Karpas-422 (cell line): ENCODE data around the gene PROX1. TPM values are rescaled to one million over a fixed set of nuclear protein-coding genes. Genes with fewer than 3 reads are reported as not detected.

Source experiments
- DNase-seq: peaks from one replicate; pipeline ENCODE4 v3.0.0-alpha.2; 2015
- H2AFZ ChIP-seq: fragments of 200-600 bp; sonication (generic); 2 replicates; pipeline ENCODE4 v1.6.1; 2014; ENCODE audit warnings: antibody characterized with exemption, low read length, mixed read lengths
- H3K27ac ChIP-seq: fragments of 200-600 bp; sonication (generic); 2 replicates; pipeline ENCODE4 v1.5.1; 2014; ENCODE audit warnings: mild to moderate bottlenecking, low read length, moderate library complexity
- H3K27me3 ChIP-seq: fragments of 200-600 bp; sonication (generic); 2 replicates; pipeline ENCODE4 v1.6.1; 2014; ENCODE audit warnings: low read length, mixed read lengths
- H3K36me3 ChIP-seq: fragments of 200-600 bp; sonication (generic); 2 replicates; pipeline ENCODE4 v1.6.1; 2014; ENCODE audit warnings: low read length, mixed read lengths; ENCODE audit not compliant: insufficient read depth
- H3K4me1 ChIP-seq: fragments of 200-600 bp; sonication (generic); 2 replicates; pipeline ENCODE4 v1.6.1; 2014; ENCODE audit warnings: mild to moderate bottlenecking, low read length, mixed read lengths
- H3K4me2 ChIP-seq: fragments of 200-600 bp; sonication (generic); 2 replicates; pipeline ENCODE4 v1.6.1; 2014; ENCODE audit warnings: low read length, low read depth, mild to moderate bottlenecking; ENCODE audit not compliant: poor library complexity, severe bottlenecking
- H3K4me3 ChIP-seq: fragments of 200-600 bp; sonication (generic); 2 replicates; pipeline ENCODE4 v1.5.1; 2014; ENCODE audit warnings: mild to moderate bottlenecking, antibody characterized with exemption, low read length, mixed read lengths
- H3K79me2 ChIP-seq: fragments of 200-600 bp; sonication (generic); 2 replicates; pipeline ENCODE4 v1.6.1; 2014; ENCODE audit warnings: mild to moderate bottlenecking, low read length, mixed read lengths
- H3K9ac ChIP-seq: fragments of 200-600 bp; sonication (generic); 2 replicates; pipeline ENCODE4 v1.6.0; 2014; ENCODE audit warnings: low read length
- H3K9me2 ChIP-seq: fragments of 200-600 bp; sonication (generic), shearing (Covaris generic); replicated peaks from 2 replicates; pipeline ENCODE4 v1.6.0; 2014; ENCODE audit warnings: mild to moderate bottlenecking, low read length, moderate library complexity; ENCODE audit not compliant: insufficient read depth
- H3K9me3 ChIP-seq: fragments of 300-700, 200-600 bp; sonication (generic); 2 replicates; pipeline ENCODE4 v1.6.1; 2014; ENCODE audit warnings: low read length, mixed read lengths
- H4K20me1 ChIP-seq: fragments of 200-600 bp; sonication (generic); 2 replicates; pipeline ENCODE4 v1.6.1; 2014; ENCODE audit warnings: mild to moderate bottlenecking, antibody characterized with exemption, low read length, low read depth; ENCODE audit not compliant: insufficient read depth
- total RNA-seq: library from RNA; depleted of rRNA; stranded (reverse); fragments of >200 nt; shearing (Covaris generic); gene quantifications from 2 replicates; pipeline ENCODE4 v1.2.3, GENCODE V29; 2014; ENCODE audit warnings: low replicate concordance

PROX1 gene
- total RNA-seq, 1 experiment from 2014 or later = 0.41 TPM

DNA sequence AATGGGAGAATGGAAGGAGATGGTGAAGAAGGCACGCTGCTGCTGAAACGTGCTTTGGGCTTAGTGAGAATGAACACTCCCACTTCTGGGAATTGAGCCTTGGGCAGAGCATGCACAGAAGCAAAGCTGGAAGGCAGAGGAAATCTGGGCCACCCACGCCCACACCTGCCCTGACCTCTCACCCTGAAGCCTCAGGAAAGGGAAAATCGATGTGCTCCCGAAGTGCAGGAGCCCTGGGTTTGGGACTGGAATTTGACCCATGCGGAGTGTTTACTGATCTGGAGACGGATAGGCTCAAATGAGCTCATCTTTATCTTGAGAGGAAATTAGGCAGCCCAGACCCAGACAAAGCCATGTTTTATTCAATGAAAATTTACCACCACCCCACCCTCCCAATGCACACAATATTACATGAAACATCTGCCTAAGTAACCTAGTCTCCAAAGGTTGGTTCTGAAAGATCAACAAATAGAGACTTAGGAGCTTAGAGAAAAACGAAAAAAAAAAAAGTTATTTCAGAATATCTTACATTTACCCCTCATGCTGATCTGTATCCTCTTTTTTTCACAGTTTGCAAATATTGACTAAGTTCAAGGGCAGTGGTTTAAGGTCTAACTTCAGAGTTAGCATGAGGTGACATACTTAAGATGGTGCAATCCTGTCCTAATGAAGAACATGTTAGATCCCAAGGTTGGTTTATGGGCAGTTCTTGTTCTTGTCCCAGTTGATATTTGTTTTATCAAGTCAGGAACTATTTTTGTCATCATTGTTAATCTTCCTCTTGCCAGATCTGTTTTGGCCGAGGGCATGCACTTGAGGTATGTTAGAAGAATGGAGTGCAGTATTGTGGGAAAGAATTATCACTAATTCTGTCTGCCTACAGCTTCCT lies 63.0 kb downstream of the PROX1 start:
- Histone ChIP-seq H3K79me2 (no peaks in the 10 kb centered on the region), H3K4me2 (no peak overlapping the region), H3K4me1 (no peaks in the 10 kb centered on the region), H3K9me3 (no peaks in the 10 kb centered on the region), H3K4me3 (no peak overlapping the region), H3K27ac (no peak overlapping the region), H3K27me3 (no peaks in the 10 kb centered on the region), H4K20me1 (no peaks in the 10 kb centered on the region), H2AFZ (no peak overlapping the region), H3K9me2 (no peaks in the 10 kb centered on the region), H3K9ac (no peak overlapping the region), H3K36me3 (no peaks in the 10 kb centered on the region)
- no peak for DNase-seq

DNA sequence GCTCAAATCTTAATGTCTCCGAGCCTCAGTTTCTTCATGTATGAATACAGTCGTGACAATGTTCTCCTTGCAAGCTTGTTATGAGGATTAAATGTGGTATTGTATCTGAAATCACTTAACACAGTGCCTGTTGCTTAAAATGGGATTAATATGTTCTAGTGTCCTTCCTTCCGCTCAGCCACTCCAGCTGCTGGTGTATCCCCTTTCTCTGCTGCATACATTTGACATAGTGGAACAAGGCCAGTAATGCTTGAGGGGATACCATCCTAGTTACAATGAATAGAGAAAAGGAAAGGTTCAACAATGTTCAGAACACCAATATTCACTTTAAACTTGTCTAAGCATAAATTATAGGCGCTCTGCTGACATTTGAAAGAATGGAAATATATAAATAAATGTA lies 64.0 kb downstream of the PROX1 start:
- Histone ChIP-seq H3K9me2 (no peaks in the 10 kb centered on the region), H3K9ac (no peak overlapping the region), H3K27me3 (no peaks in the 10 kb centered on the region), H3K27ac (no peak overlapping the region), H3K79me2 (no peaks in the 10 kb centered on the region), H3K4me1 (no peaks in the 10 kb centered on the region), H2AFZ (no peak overlapping the region), H3K36me3 (no peaks in the 10 kb centered on the region), H3K4me3 (no peak overlapping the region), H3K4me2 (no peak overlapping the region), H3K9me3 (no peaks in the 10 kb centered on the region), H4K20me1 (no peaks in the 10 kb centered on the region)
- DNase-seq = no peak

DNA sequence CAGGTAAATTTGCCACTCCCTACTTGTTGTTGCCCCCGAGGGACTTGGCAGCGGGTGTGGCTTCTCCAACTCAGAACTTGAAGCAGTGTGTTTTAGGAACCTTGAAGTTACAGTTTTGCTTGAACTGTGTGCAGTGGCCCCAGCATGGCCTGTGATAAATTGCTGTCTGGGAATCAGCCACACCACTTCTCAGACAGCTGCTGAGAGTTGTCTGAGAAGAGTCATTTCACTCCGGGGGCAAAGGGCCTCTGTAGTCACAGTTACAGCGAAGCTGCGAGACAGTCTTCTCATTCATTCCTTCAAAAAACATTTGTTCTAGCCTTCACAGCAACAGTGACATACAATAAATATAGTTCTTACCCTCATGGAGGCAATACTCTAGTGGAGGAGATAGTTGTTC lies 70.3 kb downstream of the PROX1 start:
- Histone ChIP-seq H3K9ac (no peak overlapping the region), H3K4me1 (no peaks in the 10 kb centered on the region), H4K20me1 (no peaks in the 10 kb centered on the region), H3K9me3 (no peaks in the 10 kb centered on the region), H3K9me2 (no peaks in the 10 kb centered on the region), H3K36me3 (no peaks in the 10 kb centered on the region), H2AFZ (no peak overlapping the region), H3K4me3 (no peak overlapping the region), H3K4me2 (no peak overlapping the region), H3K27ac (no peak overlapping the region), H3K79me2 (no peaks in the 10 kb centered on the region), H3K27me3 (no peaks in the 10 kb centered on the region)
- no peak for DNase-seq

DNA sequence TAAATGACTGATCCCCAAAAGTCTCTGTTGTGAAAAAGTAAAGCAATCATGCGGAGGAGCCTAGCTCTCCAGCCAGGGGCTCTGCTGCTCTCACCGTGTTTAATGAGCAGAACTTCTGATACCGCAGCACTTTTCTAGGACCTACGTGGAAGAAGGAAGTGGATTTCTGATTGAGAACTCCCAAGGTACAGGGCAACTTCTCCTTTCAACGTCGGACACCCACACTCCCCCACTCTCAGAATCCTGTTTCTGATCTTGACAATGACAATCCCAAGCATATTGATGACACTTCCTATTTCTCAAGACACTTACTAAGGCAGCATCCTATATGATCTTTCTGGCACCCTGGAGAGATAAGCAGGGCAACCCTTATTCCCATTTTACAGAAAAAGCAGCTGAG lies 78.4 kb downstream of the PROX1 start:
- H3K4me3 ChIP-seq = no peak overlapping the region
- no peak overlapping the region for H3K9ac ChIP-seq
- H3K9me3 ChIP-seq = no peaks in the 10 kb centered on the region
- H3K4me2 ChIP-seq = no peak overlapping the region
- H2AFZ ChIP-seq = no peak overlapping the region
- no peaks in the 10 kb centered on the region for H4K20me1 ChIP-seq
- no peak overlapping the region for H3K27ac ChIP-seq
- H3K9me2 ChIP-seq = no peaks in the 10 kb centered on the region
- no peak for DNase-seq
- H3K79me2 ChIP-seq = no peaks in the 10 kb centered on the region
- no peaks in the 10 kb centered on the region for H3K36me3 ChIP-seq
- no peaks in the 10 kb centered on the region for H3K4me1 ChIP-seq
- H3K27me3 ChIP-seq = no peaks in the 10 kb centered on the region

GRCh38 chr1:214066936-214067335 lies 79.2 kb downstream of the PROX1 start:
- no peak overlapping the region for H3K4me2 ChIP-seq
- no peaks in the 10 kb centered on the region for H3K9me2 ChIP-seq
- no peaks in the 10 kb centered on the region for H4K20me1 ChIP-seq
- no peak overlapping the region for H3K27ac ChIP-seq
- H3K79me2 ChIP-seq = no peaks in the 10 kb centered on the region
- H3K4me3 ChIP-seq = no peak overlapping the region
- H2AFZ ChIP-seq = no peak overlapping the region
- no peaks in the 10 kb centered on the region for H3K27me3 ChIP-seq
- DNase-seq = no peak
- no peaks in the 10 kb centered on the region for H3K9me3 ChIP-seq
- H3K4me1 ChIP-seq = no peaks in the 10 kb centered on the region
- H3K36me3 ChIP-seq = no peaks in the 10 kb centered on the region
- no peak overlapping the region for H3K9ac ChIP-seq

DNA sequence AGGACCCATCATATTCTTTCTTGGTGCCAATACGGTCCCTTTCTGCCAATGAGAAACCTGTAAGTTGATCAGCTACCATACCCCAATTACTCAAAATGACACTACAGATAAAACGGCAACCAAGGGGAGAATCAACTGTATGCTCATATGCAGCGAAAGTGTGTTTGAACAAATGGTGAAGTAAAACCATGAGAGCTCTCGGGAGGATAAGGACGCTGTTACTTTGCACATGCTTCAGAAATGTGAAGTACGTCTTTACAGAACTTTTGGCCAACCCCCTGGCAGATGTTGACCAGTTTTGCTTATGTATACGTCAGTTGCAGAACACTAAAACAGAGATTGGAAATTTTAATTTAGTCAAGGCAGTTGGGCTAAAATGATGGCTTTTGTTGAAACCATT lies 79.6 kb downstream of the PROX1 start:
- Histone ChIP-seq H3K27me3 (no peaks in the 10 kb centered on the region), H3K9ac (no peak overlapping the region), H4K20me1 (no peaks in the 10 kb centered on the region), H3K9me3 (no peaks in the 10 kb centered on the region), H2AFZ (no peak overlapping the region), H3K4me3 (no peak overlapping the region), H3K27ac (no peak overlapping the region), H3K9me2 (no peaks in the 10 kb centered on the region), H3K79me2 (no peaks in the 10 kb centered on the region), H3K4me2 (no peak overlapping the region), H3K36me3 (no peaks in the 10 kb centered on the region), H3K4me1 (no peaks in the 10 kb centered on the region)
- no peak for DNase-seq

DNA sequence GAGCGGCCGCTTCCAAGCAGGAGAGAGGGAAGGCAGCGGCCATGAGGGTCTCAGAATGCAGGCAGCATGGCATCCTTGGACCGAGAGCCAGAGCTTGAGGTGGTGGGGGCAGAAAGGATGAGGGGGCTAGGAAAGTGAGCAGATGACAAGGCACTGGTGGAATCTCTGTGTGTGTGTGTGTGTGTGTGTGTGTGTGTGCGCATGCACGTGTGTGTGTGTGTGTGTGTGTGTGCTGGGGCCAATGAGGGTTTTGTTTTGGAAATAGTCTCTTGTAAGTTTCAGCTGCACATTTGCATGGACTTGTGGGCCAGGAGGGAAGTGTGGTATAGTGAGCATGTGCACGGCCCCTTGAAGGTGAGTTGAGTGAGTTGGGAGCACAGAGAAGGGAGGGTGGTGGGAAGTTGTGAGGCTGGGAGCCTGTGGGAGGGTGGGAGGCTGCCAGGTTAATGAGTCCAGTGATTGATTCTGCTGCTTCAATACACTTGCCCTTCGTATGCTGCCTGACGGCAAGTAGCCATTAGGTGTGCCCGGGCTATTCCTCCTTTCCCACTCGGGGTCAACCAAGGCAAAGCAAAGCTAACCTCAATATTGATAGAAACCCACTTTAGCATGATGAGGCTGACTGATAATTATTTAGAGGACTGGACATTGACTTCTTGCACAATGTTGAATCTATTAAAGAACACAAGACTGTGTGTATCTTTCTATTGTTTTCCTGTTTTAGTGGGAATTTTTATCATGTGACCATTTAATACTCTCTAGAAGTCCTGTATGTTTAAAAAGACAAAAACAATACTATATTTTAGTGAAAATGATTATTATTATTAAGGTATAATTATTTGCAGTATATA lies 80.3 kb downstream of the PROX1 start:
- H3K4me3 ChIP-seq = no peak overlapping the region
- no peaks in the 10 kb centered on the region for H3K27me3 ChIP-seq
- DNase-seq = no peak
- H2AFZ ChIP-seq = no peak overlapping the region
- H3K27ac ChIP-seq = no peak overlapping the region
- H3K9ac ChIP-seq = no peak overlapping the region
- H3K9me2 ChIP-seq = no peaks in the 10 kb centered on the region
- no peak overlapping the region for H3K4me2 ChIP-seq
- no peaks in the 10 kb centered on the region for H3K9me3 ChIP-seq
- H3K79me2 ChIP-seq = no peaks in the 10 kb centered on the region
- H3K36me3 ChIP-seq = no peaks in the 10 kb centered on the region
- H4K20me1 ChIP-seq = no peaks in the 10 kb centered on the region
- no peaks in the 10 kb centered on the region for H3K4me1 ChIP-seq

GRCh38 chr1:214068979-214069378 lies 81.2 kb downstream of the PROX1 start:
- Histone ChIP-seq H3K4me2 (no peak overlapping the region), H3K4me1 (no peaks in the 10 kb centered on the region), H3K9me3 (no peaks in the 10 kb centered on the region), H4K20me1 (no peaks in the 10 kb centered on the region), H3K27ac (no peak overlapping the region), H3K9me2 (no peaks in the 10 kb centered on the region), H3K79me2 (no peaks in the 10 kb centered on the region), H3K36me3 (no peaks in the 10 kb centered on the region), H3K4me3 (no peak overlapping the region), H3K9ac (no peak overlapping the region), H3K27me3 (no peaks in the 10 kb centered on the region), H2AFZ (no peak overlapping the region)
- DNase-seq = no peak
